Measurements from ENCODE around the gene CDH13.

Gene CDH13

DNA sequence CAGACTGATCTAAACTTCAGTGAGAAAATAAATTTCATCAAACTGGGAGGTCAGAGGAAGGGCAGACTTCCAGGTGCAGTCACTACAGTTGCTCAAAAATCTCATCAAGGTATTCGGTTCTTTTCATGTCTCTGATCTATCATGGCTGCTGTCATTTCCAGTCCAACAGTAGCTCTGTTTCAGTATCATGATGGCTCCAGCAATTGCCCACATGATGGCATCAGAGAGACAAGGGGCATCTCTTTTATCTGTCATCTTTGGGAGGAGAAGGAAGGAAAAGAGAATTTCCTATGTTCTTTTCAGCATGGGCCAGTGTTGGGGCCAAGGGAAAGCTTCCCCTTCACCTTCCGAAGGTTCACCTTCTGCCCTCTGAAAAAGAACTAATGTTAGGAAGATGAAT, 676.1 kb downstream of the CDH13 start:
- H3K36me3 Mint-ChIP-seq (ENCODE audit: insufficient read depth): no peaks in the 10 kb centered on the region
- H3K27me3 Mint-ChIP-seq: peaks cover 23% of the 10 kb centered on the region
- H3K9me3 Mint-ChIP-seq: no peaks in the 10 kb centered on the region
- H3K4me1 Mint-ChIP-seq: no peaks in the 10 kb centered on the region
- no peak overlapping the region for H3K27ac Mint-ChIP-seq (ENCODE audit: low read depth)
- no peak for DNase-seq (ENCODE audit: low spot score in 2 of 2)
- no peak for ATAC-seq (replicated peaks; ENCODE audit: extremely low read depth, poor library complexity, severe bottlenecking)
- H3K4me3 Mint-ChIP-seq: no peak overlapping the region

- ATAC-seq (replicated peaks; ENCODE audit: extremely low read depth, poor library complexity, severe bottlenecking): no peak
- H3K27ac Mint-ChIP-seq (ENCODE audit: low read depth): no peak overlapping the region
- DNase-seq (ENCODE audit: low spot score in 2 of 2): no peak
- no peaks in the 10 kb centered on the region for H3K36me3 Mint-ChIP-seq (ENCODE audit: insufficient read depth)
- H3K27me3 Mint-ChIP-seq: peaks cover 41% of the 10 kb centered on the region
- H3K9me3 Mint-ChIP-seq: no peaks in the 10 kb centered on the region
- no peak overlapping the region for H3K4me3 Mint-ChIP-seq
- H3K4me1 Mint-ChIP-seq: no peaks in the 10 kb centered on the region
Observed at GRCh38 chr16:83305092-83305491, 678.3 kb downstream of the CDH13 start.

GRCh38 chr16:83306961-83307593, 680.3 kb downstream of the CDH13 start:
- H3K27me3 Mint-ChIP-seq: peaks cover 52% of the 10 kb centered on the region
- no peak for ATAC-seq (replicated peaks; ENCODE audit: extremely low read depth, poor library complexity, severe bottlenecking)
- no peaks in the 10 kb centered on the region for H3K4me1 Mint-ChIP-seq
- no peak overlapping the region for H3K4me3 Mint-ChIP-seq
- DNase-seq (ENCODE audit: low spot score in 2 of 2): no peak
- H3K9me3 Mint-ChIP-seq: no peaks in the 10 kb centered on the region
- no peaks in the 10 kb centered on the region for H3K36me3 Mint-ChIP-seq (ENCODE audit: insufficient read depth)
- no peak overlapping the region for H3K27ac Mint-ChIP-seq (ENCODE audit: low read depth)

DNA sequence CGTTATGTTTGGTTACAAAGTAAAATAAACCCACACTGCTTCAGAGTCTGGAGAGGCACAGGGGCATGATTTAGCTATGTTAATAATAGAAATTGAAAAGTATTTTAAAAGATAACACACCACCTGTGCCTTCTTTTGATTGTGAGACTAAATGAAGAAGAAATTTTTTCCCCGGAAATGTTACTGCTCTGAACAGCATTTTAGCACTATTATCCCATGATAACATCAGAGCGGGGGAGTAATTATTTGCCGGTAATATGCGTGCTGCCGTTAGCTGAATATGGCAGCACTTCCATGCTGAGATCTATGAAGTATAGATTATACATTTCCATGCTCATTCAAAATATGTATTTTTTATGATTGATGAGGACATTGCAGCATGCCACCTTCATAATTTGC, 680.8 kb downstream of the CDH13 start:
- Mint-ChIP-seq H3K27ac (ENCODE audit: low read depth) (no peak overlapping the region), H3K4me3 (no peak overlapping the region), H3K27me3 (peaks cover 48% of the 10 kb centered on the region), H3K4me1 (no peaks in the 10 kb centered on the region), H3K9me3 (no peaks in the 10 kb centered on the region), H3K36me3 (ENCODE audit: insufficient read depth) (no peaks in the 10 kb centered on the region)
- no peak for DNase-seq (ENCODE audit: low spot score in 2 of 2)
- ATAC-seq (replicated peaks; ENCODE audit: extremely low read depth, poor library complexity, severe bottlenecking): no peak

GRCh38 chr16:83308414-83308813, 681.6 kb downstream of the CDH13 start:
- Mint-ChIP-seq H3K27ac (ENCODE audit: low read depth) (no peak overlapping the region), H3K4me3 (no peak overlapping the region), H3K4me1 (no peaks in the 10 kb centered on the region), H3K9me3 (no peaks in the 10 kb centered on the region), H3K36me3 (ENCODE audit: insufficient read depth) (no peaks in the 10 kb centered on the region), H3K27me3 (peaks cover 40% of the 10 kb centered on the region)
- DNase-seq (ENCODE audit: low spot score in 2 of 2) (no peak), ATAC-seq (replicated peaks; ENCODE audit: extremely low read depth, poor library complexity, severe bottlenecking) (no peak)

- DNase-seq (ENCODE audit: low spot score in 2 of 2): no peak
- ATAC-seq (replicated peaks; ENCODE audit: extremely low read depth, poor library complexity, severe bottlenecking): no peak
- H3K4me3 Mint-ChIP-seq: no peak overlapping the region
- no peak overlapping the region for H3K27ac Mint-ChIP-seq (ENCODE audit: low read depth)
- H3K27me3 Mint-ChIP-seq: peaks cover 29% of the 10 kb centered on the region
- no peaks in the 10 kb centered on the region for H3K36me3 Mint-ChIP-seq (ENCODE audit: insufficient read depth)
- H3K4me1 Mint-ChIP-seq: no peaks in the 10 kb centered on the region
- no peaks in the 10 kb centered on the region for H3K9me3 Mint-ChIP-seq
Observed at GRCh38 chr16:83310816-83311215, 684.0 kb downstream of the CDH13 start.

DNA sequence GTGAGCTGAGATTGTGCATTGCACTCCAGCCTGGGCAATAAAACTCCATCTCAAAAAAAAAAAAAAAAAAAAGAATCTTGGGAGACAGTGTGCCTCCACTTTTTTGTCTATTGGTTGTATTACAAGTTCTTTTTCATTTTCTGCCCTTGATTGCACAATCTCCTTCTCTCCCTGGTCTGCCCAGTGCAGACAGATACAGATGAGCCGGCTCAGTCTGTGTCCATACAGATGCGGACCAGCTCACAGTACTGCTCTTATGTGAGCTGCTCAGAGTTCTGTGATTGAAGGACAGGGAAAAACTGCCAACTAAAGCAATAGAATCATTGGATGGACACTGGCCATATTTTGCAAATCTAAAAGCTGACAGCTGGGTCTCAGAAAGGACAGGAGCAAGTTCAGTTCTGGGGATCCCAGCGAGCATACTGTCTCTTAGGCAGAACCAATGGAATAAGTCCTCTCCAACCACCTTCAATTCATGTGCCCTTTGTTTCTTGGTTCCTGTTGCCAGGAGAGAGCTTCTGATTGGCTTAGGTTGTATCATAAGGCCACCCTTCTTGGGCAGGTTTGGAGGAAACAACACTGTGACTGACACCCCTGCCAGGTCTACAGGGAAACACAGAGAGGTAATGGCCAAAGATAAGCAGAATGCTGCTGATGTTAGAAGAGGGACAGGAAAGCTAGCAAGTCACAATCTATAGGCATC, 685.4 kb downstream of the CDH13 start:
- Mint-ChIP-seq H3K36me3 (ENCODE audit: insufficient read depth) (no peaks in the 10 kb centered on the region), H3K27me3 (peaks cover 29% of the 10 kb centered on the region), H3K4me3 (no peak overlapping the region), H3K4me1 (no peaks in the 10 kb centered on the region), H3K27ac (ENCODE audit: low read depth) (no peak overlapping the region), H3K9me3 (no peaks in the 10 kb centered on the region)
- ATAC-seq (replicated peaks; ENCODE audit: extremely low read depth, poor library complexity, severe bottlenecking) (no peak), DNase-seq (ENCODE audit: low spot score in 2 of 2) (no peak)

GRCh38 chr16:83312718-83313245, 686.0 kb downstream of the CDH13 start:
- peaks cover 29% of the 10 kb centered on the region for H3K27me3 Mint-ChIP-seq
- no peaks in the 10 kb centered on the region for H3K4me1 Mint-ChIP-seq
- DNase-seq (ENCODE audit: low spot score in 2 of 2) (no peak), ATAC-seq (replicated peaks; ENCODE audit: extremely low read depth, poor library complexity, severe bottlenecking) (no peak)
- H3K36me3 Mint-ChIP-seq (ENCODE audit: insufficient read depth): no peaks in the 10 kb centered on the region
- H3K9me3 Mint-ChIP-seq: no peaks in the 10 kb centered on the region
- no peak overlapping the region for H3K4me3 Mint-ChIP-seq
- no peak overlapping the region for H3K27ac Mint-ChIP-seq (ENCODE audit: low read depth)

DNA sequence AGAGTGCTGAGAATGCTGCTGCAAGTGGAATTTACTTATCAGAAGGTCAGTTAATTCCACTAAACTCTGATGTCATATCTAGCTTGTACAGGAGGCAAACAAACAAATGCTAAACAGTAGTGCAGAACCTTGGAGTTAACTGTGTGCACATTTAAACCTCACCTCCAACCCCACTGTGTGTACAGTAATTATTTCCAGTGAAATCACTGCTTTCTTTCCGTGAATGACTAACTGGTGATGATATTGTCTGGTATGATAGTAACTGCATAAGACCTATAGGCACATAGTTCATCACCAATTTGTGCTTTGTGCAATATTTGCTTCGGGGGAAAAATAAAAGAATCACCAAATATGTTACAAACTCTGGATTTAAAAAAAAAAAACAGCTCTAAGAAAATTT, 688.5 kb downstream of the CDH13 start:
- no peaks in the 10 kb centered on the region for H3K9me3 Mint-ChIP-seq
- H3K27ac Mint-ChIP-seq (ENCODE audit: low read depth): no peak overlapping the region
- no peak for DNase-seq (ENCODE audit: low spot score in 2 of 2)
- H3K27me3 Mint-ChIP-seq: peaks cover 8% of the 10 kb centered on the region
- no peaks in the 10 kb centered on the region for H3K4me1 Mint-ChIP-seq
- H3K4me3 Mint-ChIP-seq: no peak overlapping the region
- H3K36me3 Mint-ChIP-seq (ENCODE audit: insufficient read depth): no peaks in the 10 kb centered on the region
- ATAC-seq (replicated peaks; ENCODE audit: extremely low read depth, poor library complexity, severe bottlenecking): no peak

GRCh38 chr16:83316458-83316857, 689.7 kb downstream of the CDH13 start:
- H3K4me3 Mint-ChIP-seq: no peak overlapping the region

DNA sequence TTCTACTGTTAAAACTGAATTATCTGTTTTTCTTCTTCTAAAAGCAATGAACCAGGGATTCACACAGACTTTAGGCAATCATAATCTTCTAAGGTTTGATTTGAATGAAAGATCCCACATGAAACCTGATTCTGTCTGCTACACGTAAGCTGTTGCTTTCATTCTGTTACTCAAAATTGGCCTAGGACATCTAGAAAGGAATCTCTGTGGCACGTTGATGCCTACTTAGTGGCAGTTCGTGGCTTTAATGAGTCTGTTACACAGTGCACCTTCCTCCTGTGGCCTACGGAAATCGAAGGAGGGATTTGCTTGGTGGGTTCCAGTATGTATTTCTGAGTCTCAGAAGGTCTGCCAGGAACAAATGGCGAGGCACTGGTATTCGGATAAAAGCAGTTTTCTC, 691.6 kb downstream of the CDH13 start:
- Mint-ChIP-seq H3K9me3 (no peaks in the 10 kb centered on the region), H3K4me3 (no peak overlapping the region), H3K27ac (ENCODE audit: low read depth) (no peak overlapping the region), H3K27me3 (peaks cover 4% of the 10 kb centered on the region), H3K36me3 (ENCODE audit: insufficient read depth) (no peaks in the 10 kb centered on the region), H3K4me1 (no peaks in the 10 kb centered on the region)
- no peak for ATAC-seq (replicated peaks; ENCODE audit: extremely low read depth, poor library complexity, severe bottlenecking)
- DNase-seq (ENCODE audit: low spot score in 2 of 2): no peak

More at GRCh38 chr16:83316458-83316857, 689.7 kb downstream of the CDH13 start:
- H3K27ac Mint-ChIP-seq (ENCODE audit: low read depth): no peak overlapping the region
- H3K36me3 Mint-ChIP-seq (ENCODE audit: insufficient read depth): no peaks in the 10 kb centered on the region
- H3K9me3 Mint-ChIP-seq: no peaks in the 10 kb centered on the region
- DNase-seq (ENCODE audit: low spot score in 2 of 2): no peak
- H3K27me3 Mint-ChIP-seq: no peaks in the 10 kb centered on the region
- no peak for ATAC-seq (replicated peaks; ENCODE audit: extremely low read depth, poor library complexity, severe bottlenecking)
- no peaks in the 10 kb centered on the region for H3K4me1 Mint-ChIP-seq

GRCh38 chr16:83328936-83329335, 702.2 kb downstream of the CDH13 start:
- H3K4me3 Mint-ChIP-seq: no peak overlapping the region
- DNase-seq (ENCODE audit: low spot score in 2 of 2) (no peak), ATAC-seq (replicated peaks; ENCODE audit: extremely low read depth, poor library complexity, severe bottlenecking) (no peak)
- H3K36me3 Mint-ChIP-seq (ENCODE audit: insufficient read depth): no peaks in the 10 kb centered on the region
- H3K4me1 Mint-ChIP-seq: no peaks in the 10 kb centered on the region
- no peaks in the 10 kb centered on the region for H3K9me3 Mint-ChIP-seq
- no peak overlapping the region for H3K27ac Mint-ChIP-seq (ENCODE audit: low read depth)
- peaks cover 36% of the 10 kb centered on the region for H3K27me3 Mint-ChIP-seq

GRCh38 chr16:83329441-83329840, 702.7 kb downstream of the CDH13 start:
- ATAC-seq (replicated peaks; ENCODE audit: extremely low read depth, poor library complexity, severe bottlenecking): no peak
- DNase-seq (ENCODE audit: low spot score in 2 of 2): no peak
- H3K4me3 Mint-ChIP-seq: no peak overlapping the region
- peaks cover 31% of the 10 kb centered on the region for H3K27me3 Mint-ChIP-seq
- H3K36me3 Mint-ChIP-seq (ENCODE audit: insufficient read depth): no peaks in the 10 kb centered on the region
- H3K27ac Mint-ChIP-seq (ENCODE audit: low read depth): no peak overlapping the region
- no peaks in the 10 kb centered on the region for H3K4me1 Mint-ChIP-seq
- H3K9me3 Mint-ChIP-seq: no peaks in the 10 kb centered on the region
